OCI-LY1 (cell line): Measurements from ENCODE around the gene ZNF785.

Experiments used
- H2AFZ ChIP-seq: fragments of 200-600 bp; sonication (generic), shearing (Covaris generic); 2 replicates; pipeline ENCODE4 v1.6.0; 2014; ENCODE audit warnings: antibody characterized with exemption, mild to moderate bottlenecking, low read length
- H3F3A ChIP-seq: fragments of 200-600 bp; sonication (generic), shearing (Covaris generic); 2 replicates; pipeline ENCODE4 v1.6.0; 2014; ENCODE audit warnings: mild to moderate bottlenecking, antibody characterized with exemption, low read length, moderate library complexity; ENCODE audit not compliant: insufficient read depth
- H3K27ac ChIP-seq: fragments of 200-600 bp; sonication (generic); 2 replicates; pipeline ENCODE4 v1.5.1; 2014; ENCODE audit warnings: low read length, mixed run types, mild to moderate bottlenecking, low read depth; ENCODE audit not compliant: poor library complexity, severe bottlenecking
- H3K27me3 ChIP-seq: fragments of 200-600 bp; sonication (generic); 2 replicates; pipeline ENCODE4 v1.6.0; 2014; ENCODE audit warnings: antibody characterized with exemption, mild to moderate bottlenecking, low read length, moderate library complexity; ENCODE audit not compliant: insufficient read depth
- H3K36me3 ChIP-seq: fragments of 200-600 bp; sonication (generic); 2 replicates; pipeline ENCODE4 v1.6.1; 2014; ENCODE audit warnings: mild to moderate bottlenecking, antibody characterized with exemption, low read length, moderate library complexity, mixed read lengths; ENCODE audit not compliant: insufficient read depth
- H3K4me1 ChIP-seq: fragments of 200-600 bp; sonication (generic); 2 replicates; pipeline ENCODE4 v1.5.1; 2014; ENCODE audit warnings: mild to moderate bottlenecking, low read length, moderate library complexity; ENCODE audit not compliant: insufficient read depth, severe bottlenecking
- H3K4me2 ChIP-seq: fragments of 200-600 bp; sonication (generic), shearing (Covaris generic); 2 replicates; pipeline ENCODE4 v1.6.1; 2014; ENCODE audit warnings: low read length
- H3K4me3 ChIP-seq: fragments of 200-600 bp; sonication (generic); 2 replicates; pipeline ENCODE4 v1.5.1; 2014; ENCODE audit warnings: low read length, low read depth, mild to moderate bottlenecking, mixed read lengths; ENCODE audit not compliant: poor library complexity, severe bottlenecking
- H3K79me2 ChIP-seq: fragments of 200-600 bp; shearing (Covaris generic); 2 replicates; pipeline ENCODE4 v1.6.1; 2016; ENCODE audit warnings: mixed run types, low read length, mixed read lengths; ENCODE audit not compliant: insufficient read depth
- H3K9ac ChIP-seq: fragments of 200-600 bp; sonication (generic), shearing (Covaris generic); 2 replicates; pipeline ENCODE4 v1.6.1; 2014; ENCODE audit warnings: mild to moderate bottlenecking, low read length, mixed read lengths
- H3K9me2 ChIP-seq: fragments of 200-600 bp; sonication (generic), shearing (Covaris generic); 2 replicates; pipeline ENCODE4 v1.6.1; 2014; ENCODE audit warnings: low read depth, mild to moderate bottlenecking, low read length, mixed read lengths
- H3K9me3 ChIP-seq: fragments of 200-600 bp; shearing (Covaris generic); 2 replicates; pipeline ENCODE4 v1.6.1; 2014; ENCODE audit warnings: low read length, mixed read lengths
- H4K20me1 ChIP-seq: fragments of 200-600 bp; sonication (generic), shearing (Covaris generic); 2 replicates; pipeline ENCODE4 v1.6.0; 2016; ENCODE audit warnings: mild to moderate bottlenecking, low read length; ENCODE audit not compliant: insufficient read depth
- EZH2 ChIP-seq: fragments of 200-600 bp; sonication (generic), shearing (Covaris generic); IDR thresholded peaks from 2 replicates; pipeline ENCODE4 v1.8.0; 2017; ENCODE audit warnings: borderline replicate concordance, mixed run types, mild to moderate bottlenecking, antibody characterized with exemption, low read length, moderate library complexity, mixed read lengths
- TF ChIP-seq, protein P1 (sequence below): fragments of 200-600 bp; sonication (generic), shearing (Covaris generic); IDR thresholded peaks from 2 replicates; pipeline ENCODE4 v1.5.1; 2017; ENCODE audit warnings: mild to moderate bottlenecking, antibody characterized with exemption, low read length, moderate library complexity, mixed read lengths

ZNF785 gene

DNA sequence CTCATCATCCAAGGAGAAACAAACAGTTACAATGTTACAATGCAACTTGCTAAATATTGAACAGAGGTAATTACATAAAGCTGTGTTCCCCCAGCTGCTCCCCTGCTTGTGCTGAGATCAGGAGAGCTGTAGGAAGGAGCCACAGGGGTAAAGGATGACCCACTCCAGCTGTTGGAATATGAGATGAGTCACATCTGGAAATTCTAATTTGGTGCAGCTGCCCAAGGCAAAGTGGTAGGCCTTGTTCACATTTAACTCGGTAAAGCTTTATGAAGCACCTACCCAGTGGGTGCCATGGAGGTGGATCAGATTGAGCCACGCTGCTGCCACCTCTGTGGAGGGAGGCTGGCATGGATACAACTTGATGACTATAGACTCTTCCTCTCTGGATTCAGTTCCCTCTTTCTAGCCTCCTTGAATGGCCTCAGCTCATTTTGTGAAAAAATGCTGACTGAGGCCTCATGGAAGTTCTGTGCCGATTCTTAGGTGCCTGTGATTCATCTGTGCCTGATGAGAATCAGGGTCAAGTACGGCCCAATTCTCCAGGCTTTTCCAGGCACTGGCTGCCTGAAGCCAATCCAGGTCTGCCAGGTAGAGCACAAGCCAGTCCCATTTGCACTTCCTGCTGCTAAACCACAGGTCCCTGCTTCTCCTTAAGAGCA lies 17.2 kb upstream of the ZNF785 start:
- Histone ChIP-seq H3K4me1 (peaks cover 6% of the 10 kb centered on the region), H3K36me3 (peaks cover 41% of the 10 kb centered on the region), H4K20me1 (no peaks in the 10 kb centered on the region), H3K27ac (no peak overlapping the region), H3K4me2 (no peak overlapping the region), H3K27me3 (no peaks in the 10 kb centered on the region), H3K9me2 (no peaks in the 10 kb centered on the region), H2AFZ (no peak overlapping the region), H3K4me3 (no peak overlapping the region), H3F3A (no peaks in the 10 kb centered on the region), H3K9ac (no peak overlapping the region), H3K79me2 (no peaks in the 10 kb centered on the region), H3K9me3 (no peaks in the 10 kb centered on the region)
- TF ChIP-seq, protein P1, sequence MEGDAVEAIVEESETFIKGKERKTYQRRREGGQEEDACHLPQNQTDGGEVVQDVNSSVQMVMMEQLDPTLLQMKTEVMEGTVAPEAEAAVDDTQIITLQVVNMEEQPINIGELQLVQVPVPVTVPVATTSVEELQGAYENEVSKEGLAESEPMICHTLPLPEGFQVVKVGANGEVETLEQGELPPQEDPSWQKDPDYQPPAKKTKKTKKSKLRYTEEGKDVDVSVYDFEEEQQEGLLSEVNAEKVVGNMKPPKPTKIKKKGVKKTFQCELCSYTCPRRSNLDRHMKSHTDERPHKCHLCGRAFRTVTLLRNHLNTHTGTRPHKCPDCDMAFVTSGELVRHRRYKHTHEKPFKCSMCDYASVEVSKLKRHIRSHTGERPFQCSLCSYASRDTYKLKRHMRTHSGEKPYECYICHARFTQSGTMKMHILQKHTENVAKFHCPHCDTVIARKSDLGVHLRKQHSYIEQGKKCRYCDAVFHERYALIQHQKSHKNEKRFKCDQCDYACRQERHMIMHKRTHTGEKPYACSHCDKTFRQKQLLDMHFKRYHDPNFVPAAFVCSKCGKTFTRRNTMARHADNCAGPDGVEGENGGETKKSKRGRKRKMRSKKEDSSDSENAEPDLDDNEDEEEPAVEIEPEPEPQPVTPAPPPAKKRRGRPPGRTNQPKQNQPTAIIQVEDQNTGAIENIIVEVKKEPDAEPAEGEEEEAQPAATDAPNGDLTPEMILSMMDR: no peak
- TF ChIP-seq EZH2: no peak

DNA sequence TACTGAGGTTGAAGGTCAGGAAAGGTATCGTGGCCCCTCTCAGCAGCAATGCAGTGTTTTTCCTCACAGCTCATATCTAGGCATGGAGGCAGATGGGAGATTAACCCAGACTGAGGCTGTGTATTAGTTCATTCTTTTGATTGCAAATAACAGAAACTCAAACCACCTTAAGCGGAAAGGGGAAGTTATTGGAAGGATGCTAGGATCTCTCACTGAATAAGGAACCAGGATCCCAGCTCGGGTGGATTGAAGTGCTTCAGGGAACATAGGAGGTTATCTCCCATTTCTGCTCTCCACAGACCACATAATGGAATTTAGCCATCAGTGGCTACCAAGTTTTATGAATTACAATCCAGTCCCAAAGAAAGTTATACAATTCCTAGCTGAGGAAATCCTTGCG lies 16.5 kb upstream of the ZNF785 start:
- H3K36me3 ChIP-seq: peaks cover 36% of the 10 kb centered on the region
- H3K79me2 ChIP-seq: no peaks in the 10 kb centered on the region
- peaks cover 6% of the 10 kb centered on the region for H3K4me1 ChIP-seq
- no peak overlapping the region for H3K27ac ChIP-seq
- no peaks in the 10 kb centered on the region for H3K9me2 ChIP-seq
- H3K4me3 ChIP-seq: no peak overlapping the region
- no peaks in the 10 kb centered on the region for H3K27me3 ChIP-seq
- no peak overlapping the region for H3K4me2 ChIP-seq
- H3F3A ChIP-seq: no peaks in the 10 kb centered on the region
- H3K9me3 ChIP-seq: no peaks in the 10 kb centered on the region
- no peak overlapping the region for H2AFZ ChIP-seq
- H4K20me1 ChIP-seq: no peaks in the 10 kb centered on the region
- TF ChIP-seq, protein P1: no peak
- TF ChIP-seq EZH2: no peak
- H3K9ac ChIP-seq: no peak overlapping the region

DNA sequence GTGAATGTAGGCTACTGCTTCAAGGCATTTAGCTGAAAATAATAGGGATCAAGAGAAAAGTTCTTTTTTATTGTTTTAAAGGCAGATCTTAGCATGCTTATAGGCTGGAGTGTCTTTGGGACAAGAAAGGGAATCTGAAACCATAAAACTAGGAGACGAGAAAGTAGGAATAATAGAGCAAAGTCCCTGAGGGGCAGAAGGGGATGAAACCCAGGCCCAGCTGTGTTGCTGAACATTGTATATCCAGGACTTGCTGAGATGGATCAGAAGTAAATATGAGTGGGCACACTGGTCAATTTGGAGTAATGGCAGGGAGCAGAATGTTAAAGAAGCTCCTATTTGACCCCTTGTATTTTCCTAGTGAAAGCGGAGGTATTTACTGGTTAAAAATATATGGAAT lies 15.4 kb upstream of the ZNF785 start:
- H3K9ac ChIP-seq: no peak overlapping the region
- no peaks in the 10 kb centered on the region for H3K27me3 ChIP-seq
- no peaks in the 10 kb centered on the region for H4K20me1 ChIP-seq
- H3K9me2 ChIP-seq: no peaks in the 10 kb centered on the region
- no peaks in the 10 kb centered on the region for H3F3A ChIP-seq
- no peak overlapping the region for H3K4me3 ChIP-seq
- TF ChIP-seq, protein P1: no peak
- H3K4me2 ChIP-seq: no peak overlapping the region
- H3K9me3 ChIP-seq: no peaks in the 10 kb centered on the region
- H2AFZ ChIP-seq: no peak overlapping the region
- H3K79me2 ChIP-seq: no peaks in the 10 kb centered on the region
- H3K27ac ChIP-seq: no peak overlapping the region
- H3K36me3 ChIP-seq: peaks cover 27% of the 10 kb centered on the region
- H3K4me1 ChIP-seq: peaks cover 6% of the 10 kb centered on the region
